ENCODE results near the gene OMP. TPM values are rescaled to one million over a fixed set of nuclear protein-coding genes. Genes with fewer than 3 reads are reported as not detected.

Gene OMP
- total and polyA plus RNA-seq, 2 donors (not counting 1 experiment from before 2014, with no cell fraction given), result not detected

GRCh38 chr11:77125191-77125590, 22.6 kb downstream of the OMP start:
- Histone ChIP-seq H3K4me1 (ENCODE audit: control insufficient read depth in 2 of 2, insufficient read depth in 2 of 2, low read length in 2 of 2) (peaks cover 15 to 20% of the 10 kb centered on the region in 2 donors), H3K27me3 (replicated peaks in 1 of 4; ENCODE audit: control extremely low read depth in 1 of 4, control insufficient read depth in 3 of 4, insufficient read depth in 4 of 4, low read length in 3 of 4) (peaks cover 0 to 13% (median 0%) of the 10 kb centered on the region in 4 experiments), H3K36me3 (replicated peaks in 1 of 2; ENCODE audit: control extremely low read depth in 1 of 2, control insufficient read depth in 1 of 2, extremely low read depth in 1 of 2, insufficient read depth in 2 of 2, low read length in 1 of 2) (no peaks in the 10 kb centered on the region), H3K4me3 (ENCODE audit: control extremely low read depth in 1 of 5, extremely low read depth in 1 of 5, insufficient read depth in 1 of 5, low read depth in 2 of 5, low read length in 4 of 5) (no peak overlapping the region), H3K27ac (ENCODE audit: low read length in 2 of 2) (no peak overlapping the region), H2AFZ (ENCODE audit: insufficient read depth, low read depth, low read length, poor library complexity, severe bottlenecking) (no peak overlapping the region), H3K9me3 (ENCODE audit: control extremely low read depth in 1 of 3, control insufficient read depth in 2 of 3, insufficient read depth in 1 of 3, low read length in 2 of 3) (no peaks in the 10 kb centered on the region), H3K9ac (ENCODE audit: low read length) (no peak overlapping the region), H3K79me2 (ENCODE audit: control insufficient read depth, insufficient read depth, low read length) (no peaks in the 10 kb centered on the region), H3K4me2 (replicated peaks; ENCODE audit: low read depth, low read length, poor library complexity, severe bottlenecking) (no peak overlapping the region), H4K20me1 (ENCODE audit: control insufficient read depth, insufficient read depth, low read length, poor library complexity, severe bottlenecking) (no peaks in the 10 kb centered on the region)
- DNase-seq (no peak), ATAC-seq (ENCODE audit: low read depth) (no peak)
- intact Hi-C loops (cut with micrococcal nuclease), result no loop called here
- H3K27me3 Mint-ChIP-seq, result peaks cover 10% of the 10 kb centered on the region
- peaks cover 21% of the 10 kb centered on the region for H3K4me1 Mint-ChIP-seq
- ChIA-PET POLR2A (no interaction called here), CTCF (no interaction called here)
- no peak overlapping the region for H3K4me3 Mint-ChIP-seq
- WGBS (ENCODE audit: insufficient coverage), result 43% methylated on average over 3 of the region's 6 CpGs
- no peaks in the 10 kb centered on the region for H3K9me3 Mint-ChIP-seq (ENCODE audit: insufficient read depth)
- no peak for TF ChIP-seq EZH2 (IDR thresholded peaks at IDR 0.05; ENCODE audit: borderline replicate concordance, insufficient read depth, low read depth, low read length, poor library complexity, severe bottlenecking)
- no peak for TF ChIP-seq CTCF (IDR thresholded peaks at IDR 0.05)
- H3K27ac Mint-ChIP-seq, result no peak overlapping the region

GRCh38 chr11:77125695-77126094, 23.1 kb downstream of the OMP start:
- Histone ChIP-seq H3K27ac (ENCODE audit: low read length in 2 of 2) (no peak overlapping the region), H3K36me3 (replicated peaks in 1 of 2; ENCODE audit: control extremely low read depth in 1 of 2, control insufficient read depth in 1 of 2, extremely low read depth in 1 of 2, insufficient read depth in 2 of 2, low read length in 1 of 2) (no peaks in the 10 kb centered on the region), H4K20me1 (ENCODE audit: control insufficient read depth, insufficient read depth, low read length, poor library complexity, severe bottlenecking) (no peaks in the 10 kb centered on the region), H3K4me2 (replicated peaks; ENCODE audit: low read depth, low read length, poor library complexity, severe bottlenecking) (no peak overlapping the region), H3K27me3 (replicated peaks in 1 of 4; ENCODE audit: control extremely low read depth in 1 of 4, control insufficient read depth in 3 of 4, insufficient read depth in 4 of 4, low read length in 3 of 4) (peaks cover 0 to 13% (median 0%) of the 10 kb centered on the region in 4 experiments), H3K9me3 (ENCODE audit: control extremely low read depth in 1 of 3, control insufficient read depth in 2 of 3, insufficient read depth in 1 of 3, low read length in 2 of 3) (no peaks in the 10 kb centered on the region), H2AFZ (ENCODE audit: insufficient read depth, low read depth, low read length, poor library complexity, severe bottlenecking) (no peak overlapping the region), H3K79me2 (ENCODE audit: control insufficient read depth, insufficient read depth, low read length) (no peaks in the 10 kb centered on the region), H3K4me1 (ENCODE audit: control insufficient read depth in 2 of 2, insufficient read depth in 2 of 2, low read length in 2 of 2) (peaks cover 15 to 20% of the 10 kb centered on the region in 2 donors), H3K9ac (ENCODE audit: low read length) (no peak overlapping the region), H3K4me3 (ENCODE audit: control extremely low read depth in 1 of 5, extremely low read depth in 1 of 5, insufficient read depth in 1 of 5, low read depth in 2 of 5, low read length in 4 of 5) (no peak overlapping the region)
- Mint-ChIP-seq H3K27ac (no peak overlapping the region), H3K4me1 (peaks cover 21% of the 10 kb centered on the region), H3K27me3 (peaks cover 10% of the 10 kb centered on the region), H3K4me3 (no peak overlapping the region), H3K9me3 (ENCODE audit: insufficient read depth) (no peaks in the 10 kb centered on the region)
- TF ChIP-seq CTCF (IDR thresholded peaks at IDR 0.05) (no peak), EZH2 (IDR thresholded peaks at IDR 0.05; ENCODE audit: borderline replicate concordance, insufficient read depth, low read depth, low read length, poor library complexity, severe bottlenecking) (no peak)
- no peak for DNase-seq
- POLR2A ChIA-PET, result no interaction called here
- CTCF ChIA-PET, result interaction anchor here (2.7 to 3.6 kb wide), 2 partner anchors 22 to 62 kb away, joined by 14 to 25 read pairs; no protein-coding TSS in a partner anchor
- ATAC-seq (ENCODE audit: low read depth), result no peak
- WGBS (ENCODE audit: insufficient coverage), result 79% methylated on average over 4 of the region's 4 CpGs
- intact Hi-C loops (cut with micrococcal nuclease), result no loop called here
